ENCODE measurements around the gene ZP1. TPM values are rescaled to one million over a fixed set of nuclear protein-coding genes. Genes with fewer than 3 reads are reported as not detected.
"Not testable (repeated sequence)": the region's sequence is repeated elsewhere in the genome, so short reads cannot be mapped to it uniquely, and the experiment has no call there.

Gene ZP1
- under 1 TPM in 2 of 3 donors, not detected in 1; 0.12 to 0.32 TPM for polyA plus RNA-seq (ENCODE audit: insufficient read length in 3 of 3)
- long read RNA-seq, donor 1: 0 reads
- long read RNA-seq, donor 2: 0 reads
- long read RNA-seq, donor 3: 0 reads
- long read RNA-seq, donor 4: 0 reads
- long read RNA-seq, donor 5: 0 reads
- long read RNA-seq, donor 6: 0 reads
- long read RNA-seq, donor 7: 0 reads
- long read RNA-seq, donor 8: 0 reads
- long read RNA-seq, donor 9: 0 reads
- long read RNA-seq, donor 10: 0 reads
- long read RNA-seq, donor 11: 0 reads
- long read RNA-seq, donor 12: 0 reads
- long read RNA-seq, donor 13: 0 reads
- long read RNA-seq, donor 14: 0 reads
- long read RNA-seq, donor 15: 0 reads
- long read RNA-seq, donor 16: 0 reads

- DNase-seq (ENCODE audit: extremely low read depth in 1 of 11, low read depth in 9 of 11, low spot score in 4 of 11): no peak
Measured at GRCh38 chr11:60866911-60867870, at the start of gene ZP1. ZP1 (plus strand) TSS chr11:60867542; CDS start chr11:60867562, 20 bp downstream.

- no peak for DNase-seq (ENCODE audit: extremely low read depth in 1 of 11, low read depth in 9 of 11, low spot score in 4 of 11)
Measured at GRCh38 chr11:60818057-60818456, 49.3 kb upstream of the ZP1 start.

GRCh38 chr11:60821827-60822599 lies 45.3 kb upstream of the ZP1 start:
- DNase-seq (ENCODE audit: extremely low read depth in 1 of 11, low read depth in 9 of 11, low spot score in 4 of 11): no peak

- DNase-seq (ENCODE audit: extremely low read depth in 1 of 11, low read depth in 9 of 11, low spot score in 4 of 11): not testable (repeated sequence)
Measured at GRCh38 chr11:60823745-60824306, 43.5 kb upstream of the ZP1 start.

GRCh38 chr11:60825118-60825517 lies 42.2 kb upstream of the ZP1 start:
- no peak for DNase-seq (ENCODE audit: extremely low read depth in 1 of 11, low read depth in 9 of 11, low spot score in 4 of 11)

GRCh38 chr11:60825790-60826189 lies 41.6 kb upstream of the ZP1 start:
- DNase-seq (ENCODE audit: extremely low read depth in 1 of 11, low read depth in 9 of 11, low spot score in 4 of 11): no peak

- no peak for DNase-seq (ENCODE audit: extremely low read depth in 1 of 11, low read depth in 9 of 11, low spot score in 4 of 11)
Measured at GRCh38 chr11:60830478-60831142, 36.7 kb upstream of the ZP1 start.

GRCh38 chr11:60831143-60831500 lies 36.2 kb upstream of the ZP1 start:
- peak in 10 of 11 donors; percentile 51 to 77 (median 63) for DNase-seq (ENCODE audit: extremely low read depth in 1 of 11, low read depth in 9 of 11, low spot score in 4 of 11)

GRCh38 chr11:60831501-60832079 lies 35.8 kb upstream of the ZP1 start:
- no peak for DNase-seq (ENCODE audit: extremely low read depth in 1 of 11, low read depth in 9 of 11, low spot score in 4 of 11)

- DNase-seq (ENCODE audit: extremely low read depth in 1 of 11, low read depth in 9 of 11, low spot score in 4 of 11): no peak
Measured at GRCh38 chr11:60834742-60835533, 32.4 kb upstream of the ZP1 start.

GRCh38 chr11:60835534-60835846 lies 31.9 kb upstream of the ZP1 start:
- no peak for DNase-seq (ENCODE audit: extremely low read depth in 1 of 11, low read depth in 9 of 11, low spot score in 4 of 11)

- DNase-seq (ENCODE audit: extremely low read depth in 1 of 11, low read depth in 9 of 11, low spot score in 4 of 11): no peak
Measured at GRCh38 chr11:60836866-60837515, 30.4 kb upstream of the ZP1 start.

- DNase-seq (ENCODE audit: extremely low read depth in 1 of 11, low read depth in 9 of 11, low spot score in 4 of 11): no peak
Measured at GRCh38 chr11:60838132-60838531, 29.2 kb upstream of the ZP1 start.

- DNase-seq (ENCODE audit: extremely low read depth in 1 of 11, low read depth in 9 of 11, low spot score in 4 of 11): peak in 9 of 11 donors; percentile 31 to 77 (median 50)
Measured at GRCh38 chr11:60840470-60841430, 26.6 kb upstream of the ZP1 start.

- peak; percentile 90 to 98 (median 95) for DNase-seq (ENCODE audit: extremely low read depth in 1 of 11, low read depth in 9 of 11, low spot score in 4 of 11)
Measured at GRCh38 chr11:60841797-60842667, 25.3 kb upstream of the ZP1 start, which contains the start of gene CCDC86. CCDC86 (plus strand) TSS chr11:60842113; CDS start chr11:60842125, 12 bp downstream.
